Activated CD8-positive, alpha-beta memory T cell treated with anti-CD3 and anti-CD28 coated beads, Interleukin-2, amount 10 ng/mL, durations not matched to agents 7 days and 5 days (primary cell): ENCODE measurements around the gene PIBF1. TPM values are rescaled to one million over a fixed set of nuclear protein-coding genes. Genes with fewer than 3 reads are reported as not detected.

Experiments
- ATAC-seq: fragments of 150-1000 bp; cut with Tn5 transposase; one replicate; pipeline ENCODE4 v1.10.0; 2021; ENCODE audit warnings: moderate library complexity
- CTCF ChIA-PET: fragments of 350-600 bp; sonication (Branson Sonifier 250); formaldehyde crosslinking; loops from one replicate; lab custom pipeline; 2021; ENCODE audit warnings: antibody characterized with exemption; lab: Charles Lee
- DNase-seq: peaks from one replicate; pipeline ENCODE4 v3.0.0-alpha.2; 2020
- H3K27ac Mint-ChIP-seq: one replicate; pipeline ENCODE4 v1.8.0; 2021; ENCODE audit warnings: mild to moderate bottlenecking, mixed read lengths
- H3K27me3 Mint-ChIP-seq: one replicate; pipeline ENCODE4 v1.8.0; 2021; ENCODE audit warnings: mixed read lengths
- H3K36me3 Mint-ChIP-seq: one replicate; pipeline ENCODE4 v1.8.0; 2021; ENCODE audit warnings: mild to moderate bottlenecking, mixed read lengths
- H3K4me1 Mint-ChIP-seq: one replicate; pipeline ENCODE4 v1.8.0; 2021; ENCODE audit warnings: mixed read lengths
- H3K4me3 Mint-ChIP-seq: one replicate; pipeline ENCODE4 v1.8.0; 2021; ENCODE audit warnings: mild to moderate bottlenecking, moderate library complexity, mixed read lengths
- H3K9me3 Mint-ChIP-seq: one replicate; pipeline ENCODE4 v1.8.0; 2022; ENCODE audit warnings: low read depth, mixed read lengths
- total RNA-seq, 2 experiments: library from RNA; stranded (reverse); gene quantifications; one replicate each; pipeline ENCODE4 v1.2.3, GENCODE V29; 2021

Gene PIBF1
- total RNA-seq, 2 experiments from 2014 or later = 15.6 to 30.3 TPM

- CTCF ChIA-PET = no interaction called here
Observed at GRCh38 chr13:72960541-72960940, 178.6 kb downstream of the PIBF1 start.

GRCh38 chr13:72963762-72964161 is 181.8 kb downstream of the PIBF1 start:
- Mint-ChIP-seq H3K9me3 (no peaks in the 10 kb centered on the region), H3K36me3 (peaks cover 7% of the 10 kb centered on the region), H3K4me1 (no peaks in the 10 kb centered on the region), H3K4me3 (no peak overlapping the region), H3K27me3 (no peaks in the 10 kb centered on the region), H3K27ac (no peak overlapping the region)
- CTCF ChIA-PET = no interaction called here
- DNase-seq (no peak), ATAC-seq (no peak)

More at GRCh38 chr13:72960541-72960940, 178.6 kb downstream of the PIBF1 start:
- ATAC-seq = no peak
- Mint-ChIP-seq H3K9me3 (no peaks in the 10 kb centered on the region), H3K36me3 (peaks cover 23% of the 10 kb centered on the region), H3K4me3 (no peak overlapping the region), H3K27ac (no peak overlapping the region), H3K4me1 (no peaks in the 10 kb centered on the region), H3K27me3 (no peaks in the 10 kb centered on the region)
- DNase-seq = no peak

- Mint-ChIP-seq H3K4me1 (no peaks in the 10 kb centered on the region), H3K4me3 (no peak overlapping the region), H3K27ac (no peak overlapping the region), H3K27me3 (no peaks in the 10 kb centered on the region), H3K36me3 (peaks cover 4% of the 10 kb centered on the region), H3K9me3 (no peaks in the 10 kb centered on the region)
- CTCF ChIA-PET = no interaction called here
- no peak for DNase-seq
- no peak for ATAC-seq
Observed at GRCh38 chr13:72970301-72970880, 188.5 kb downstream of the PIBF1 start.

GRCh38 chr13:72970956-72971355 is 189.0 kb downstream of the PIBF1 start:
- ATAC-seq (no peak), DNase-seq (no peak)
- H3K9me3 Mint-ChIP-seq = no peaks in the 10 kb centered on the region
- no peaks in the 10 kb centered on the region for H3K4me1 Mint-ChIP-seq
- CTCF ChIA-PET = no interaction called here
- no peaks in the 10 kb centered on the region for H3K27me3 Mint-ChIP-seq
- no peak overlapping the region for H3K27ac Mint-ChIP-seq
- no peak overlapping the region for H3K4me3 Mint-ChIP-seq
- H3K36me3 Mint-ChIP-seq = peaks cover 5% of the 10 kb centered on the region

GRCh38 chr13:72973234-72973633 is 191.3 kb downstream of the PIBF1 start:
- ATAC-seq (no peak), DNase-seq (no peak)
- Mint-ChIP-seq H3K27me3 (no peaks in the 10 kb centered on the region), H3K27ac (no peak overlapping the region), H3K36me3 (peaks cover 6% of the 10 kb centered on the region), H3K4me1 (no peaks in the 10 kb centered on the region), H3K4me3 (no peak overlapping the region), H3K9me3 (no peaks in the 10 kb centered on the region)
- CTCF ChIA-PET = no interaction called here

- no peak for ATAC-seq
- H3K4me3 Mint-ChIP-seq = no peak overlapping the region
Observed at GRCh38 chr13:72983085-72983768, 201.3 kb downstream of the PIBF1 start.

GRCh38 chr13:72985610-72986009 is 203.7 kb downstream of the PIBF1 start:
- H3K27ac Mint-ChIP-seq = no peak overlapping the region
- no peaks in the 10 kb centered on the region for H3K4me1 Mint-ChIP-seq
- H3K9me3 Mint-ChIP-seq = no peaks in the 10 kb centered on the region
- CTCF ChIA-PET = no interaction called here
- DNase-seq (no peak), ATAC-seq (no peak)
- peaks cover 1% of the 10 kb centered on the region for H3K36me3 Mint-ChIP-seq
- H3K27me3 Mint-ChIP-seq = no peaks in the 10 kb centered on the region
- no peak overlapping the region for H3K4me3 Mint-ChIP-seq

More at GRCh38 chr13:72983085-72983768, 201.3 kb downstream of the PIBF1 start:
- no peaks in the 10 kb centered on the region for H3K27me3 Mint-ChIP-seq
- no peaks in the 10 kb centered on the region for H3K4me1 Mint-ChIP-seq
- DNase-seq = no peak
- CTCF ChIA-PET = no interaction called here
- H3K9me3 Mint-ChIP-seq = no peaks in the 10 kb centered on the region
- H3K27ac Mint-ChIP-seq = no peak overlapping the region
- H3K36me3 Mint-ChIP-seq = peaks cover 2% of the 10 kb centered on the region

- ATAC-seq (no peak), DNase-seq (no peak)
- Mint-ChIP-seq H3K27me3 (no peaks in the 10 kb centered on the region), H3K9me3 (no peaks in the 10 kb centered on the region), H3K27ac (no peak overlapping the region), H3K36me3 (peaks cover under 1% of the 10 kb centered on the region), H3K4me1 (no peaks in the 10 kb centered on the region), H3K4me3 (no peak overlapping the region)
- CTCF ChIA-PET = no interaction called here
Observed at GRCh38 chr13:72986197-72986596, 204.3 kb downstream of the PIBF1 start.

GRCh38 chr13:72990953-72991352 is 209.0 kb downstream of the PIBF1 start:
- H3K4me3 Mint-ChIP-seq = no peak overlapping the region
- peaks cover 5% of the 10 kb centered on the region for H3K36me3 Mint-ChIP-seq
- H3K9me3 Mint-ChIP-seq = no peaks in the 10 kb centered on the region
- H3K4me1 Mint-ChIP-seq = no peaks in the 10 kb centered on the region
- no peak for ATAC-seq
- H3K27ac Mint-ChIP-seq = no peak overlapping the region
- no peaks in the 10 kb centered on the region for H3K27me3 Mint-ChIP-seq
- CTCF ChIA-PET = interaction anchor here (0.6 kb wide), 1 partner anchor 41 kb away, joined by 4 read pairs; no protein-coding TSS in a partner anchor
- DNase-seq = no peak

- CTCF ChIA-PET = no interaction called here
- Mint-ChIP-seq H3K9me3 (no peaks in the 10 kb centered on the region), H3K36me3 (peaks cover 11% of the 10 kb centered on the region), H3K4me3 (no peak overlapping the region), H3K27me3 (no peaks in the 10 kb centered on the region), H3K4me1 (peaks cover 5% of the 10 kb centered on the region), H3K27ac (no peak overlapping the region)
- ATAC-seq = no peak
- no peak for DNase-seq
Observed at GRCh38 chr13:72998012-72998411, 216.1 kb downstream of the PIBF1 start.

GRCh38 chr13:73000027-73000674 is 218.2 kb downstream of the PIBF1 start:
- CTCF ChIA-PET = no interaction called here
- DNase-seq (no peak), ATAC-seq (peak; percentile 45)
- H3K27ac Mint-ChIP-seq = peak overlapping the region; percentile 42
- peaks cover 5% of the 10 kb centered on the region for H3K4me1 Mint-ChIP-seq
- no peaks in the 10 kb centered on the region for H3K27me3 Mint-ChIP-seq
- peaks cover 11% of the 10 kb centered on the region for H3K36me3 Mint-ChIP-seq
- no peak overlapping the region for H3K4me3 Mint-ChIP-seq
- H3K9me3 Mint-ChIP-seq = no peaks in the 10 kb centered on the region

GRCh38 chr13:73001971-73002370 is 220.0 kb downstream of the PIBF1 start:
- no peaks in the 10 kb centered on the region for H3K9me3 Mint-ChIP-seq
- H3K27ac Mint-ChIP-seq = no peak overlapping the region
- peaks cover 5% of the 10 kb centered on the region for H3K4me1 Mint-ChIP-seq
- H3K27me3 Mint-ChIP-seq = no peaks in the 10 kb centered on the region
- no peak overlapping the region for H3K4me3 Mint-ChIP-seq
- no peak for ATAC-seq
- CTCF ChIA-PET = no interaction called here
- peaks cover 8% of the 10 kb centered on the region for H3K36me3 Mint-ChIP-seq
- DNase-seq = no peak

- no peaks in the 10 kb centered on the region for H3K4me1 Mint-ChIP-seq
- no peak overlapping the region for H3K27ac Mint-ChIP-seq
- CTCF ChIA-PET = no interaction called here
- H3K4me3 Mint-ChIP-seq = no peak overlapping the region
- no peaks in the 10 kb centered on the region for H3K9me3 Mint-ChIP-seq
- H3K36me3 Mint-ChIP-seq = peaks cover 24% of the 10 kb centered on the region
- no peak for DNase-seq
- no peaks in the 10 kb centered on the region for H3K27me3 Mint-ChIP-seq
- ATAC-seq = no peak
Observed at GRCh38 chr13:73011751-73012150, 229.8 kb downstream of the PIBF1 start.

GRCh38 chr13:73015805-73016204 is 233.9 kb downstream of the PIBF1 start:
- CTCF ChIA-PET = no interaction called here
- no peaks in the 10 kb centered on the region for H3K9me3 Mint-ChIP-seq
- no peak for ATAC-seq
- peaks cover 26% of the 10 kb centered on the region for H3K36me3 Mint-ChIP-seq
- no peaks in the 10 kb centered on the region for H3K4me1 Mint-ChIP-seq
- no peaks in the 10 kb centered on the region for H3K27me3 Mint-ChIP-seq
- no peak for DNase-seq
- H3K4me3 Mint-ChIP-seq = no peak overlapping the region
- H3K27ac Mint-ChIP-seq = no peak overlapping the region
